HG03097 (cell line): ENCODE measurements around the gene LMLN.
A peak's percentile ranks its signal among the peaks of the same experiment; 100 is the strongest.
"Not testable (repeated sequence)": the region's sequence is repeated elsewhere in the genome, so short reads cannot be mapped to it uniquely, and the experiment has no call there.

Source experiments
- ATAC-seq: cut with Tn5 transposase; IDR thresholded peaks from one replicate; pipeline ENCODE4 v1.9.1; 2021; ENCODE audit not compliant: unreplicated experiment, low FRiP score

The LMLN gene

DNA sequence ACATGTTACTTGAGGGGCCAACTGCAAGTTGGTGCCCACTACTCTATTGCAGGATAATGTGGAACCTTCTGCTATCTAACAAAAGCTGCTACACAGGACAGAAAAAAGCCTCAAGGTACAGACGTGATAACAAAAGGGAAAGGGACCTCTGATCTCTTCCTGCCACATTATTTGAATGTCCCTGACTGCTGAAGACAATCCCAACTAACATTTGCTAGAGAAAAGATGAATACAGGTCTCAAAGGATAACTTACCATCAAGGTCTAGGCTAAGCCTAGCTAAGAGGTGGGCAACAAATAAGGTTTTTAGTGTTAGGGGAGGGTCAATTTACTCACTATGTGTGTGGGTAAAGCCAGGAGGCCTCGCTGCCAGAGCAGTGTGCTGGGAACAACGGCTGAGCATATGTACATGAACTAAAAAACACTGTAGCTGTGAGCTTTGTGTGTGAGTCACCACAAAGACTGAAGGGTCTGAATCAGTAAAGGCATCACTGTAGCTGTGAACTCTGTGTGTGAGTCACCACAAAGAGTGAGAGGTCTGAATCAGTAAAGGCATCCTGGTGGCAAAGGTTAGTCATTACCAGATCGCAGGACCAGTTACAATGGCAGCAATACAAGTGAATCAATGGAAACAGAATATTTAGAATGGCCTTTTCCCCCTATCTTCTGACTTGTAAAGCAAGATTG, 111.7 kb downstream of the LMLN start:
- peak; percentile 54 for ATAC-seq

DNA sequence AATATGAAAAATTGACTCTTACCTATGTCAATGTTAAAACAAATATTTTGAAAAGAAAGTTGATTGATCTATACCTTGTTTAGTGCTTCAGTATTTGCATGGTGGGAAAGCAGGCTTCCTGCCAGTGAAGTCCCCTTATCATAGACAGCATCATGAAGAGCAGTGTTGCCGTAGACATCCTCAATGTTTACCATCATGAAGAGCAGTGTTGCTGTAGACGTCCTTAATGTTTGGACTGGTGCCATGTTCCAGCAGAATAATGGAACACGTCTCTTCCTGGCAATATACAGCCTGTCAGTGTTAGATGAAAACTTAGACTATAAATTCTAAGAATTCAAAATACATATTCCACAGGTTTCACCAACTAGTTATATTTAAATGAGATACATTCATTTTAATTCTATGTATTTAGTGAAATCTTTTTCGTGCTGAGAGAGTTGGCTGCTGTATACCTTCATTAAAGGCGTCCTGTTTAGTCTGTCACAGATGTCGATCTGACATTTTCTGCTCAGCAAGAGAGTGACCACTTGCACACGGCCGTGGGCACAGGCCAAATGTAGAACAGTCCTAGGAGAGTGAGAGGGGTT, 116.8 kb downstream of the LMLN start:
- ATAC-seq: no peak

DNA sequence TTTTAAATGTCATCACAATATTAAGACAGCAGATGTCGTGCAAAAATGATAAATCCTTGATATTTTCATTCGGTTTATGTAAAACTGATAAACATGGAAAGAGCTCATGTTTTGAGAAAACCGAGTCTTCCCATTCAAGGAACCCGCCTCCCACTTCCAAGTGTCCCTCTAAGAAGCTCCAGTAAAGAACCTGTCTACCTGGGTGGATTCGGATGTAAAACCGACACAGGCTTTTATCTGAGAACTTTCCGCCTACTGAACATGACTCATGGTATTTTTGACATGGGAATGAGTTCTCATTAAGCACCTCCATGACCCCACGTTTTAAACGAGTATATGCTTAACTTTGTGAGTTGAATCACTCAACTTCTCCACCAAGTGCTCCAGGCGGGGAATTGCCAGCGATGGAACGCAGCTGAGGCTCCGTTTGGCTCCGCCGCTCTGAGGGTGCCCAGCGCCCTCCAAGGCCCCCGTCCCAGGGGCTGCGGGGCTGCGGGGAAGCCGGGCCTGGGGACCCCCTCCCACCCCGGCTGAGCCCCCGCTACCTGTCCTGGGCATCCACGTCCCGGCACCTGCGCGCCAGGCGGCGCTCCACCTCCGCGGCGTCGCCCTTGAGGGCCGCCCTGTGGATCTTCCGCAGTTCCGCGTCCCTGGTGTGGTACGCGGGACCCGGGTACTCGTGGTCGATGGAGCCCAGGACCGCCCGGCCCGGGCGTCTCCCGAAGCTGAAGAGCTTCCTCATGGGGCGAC, 119.9 kb downstream of the LMLN start:
- no peak for ATAC-seq

DNA sequence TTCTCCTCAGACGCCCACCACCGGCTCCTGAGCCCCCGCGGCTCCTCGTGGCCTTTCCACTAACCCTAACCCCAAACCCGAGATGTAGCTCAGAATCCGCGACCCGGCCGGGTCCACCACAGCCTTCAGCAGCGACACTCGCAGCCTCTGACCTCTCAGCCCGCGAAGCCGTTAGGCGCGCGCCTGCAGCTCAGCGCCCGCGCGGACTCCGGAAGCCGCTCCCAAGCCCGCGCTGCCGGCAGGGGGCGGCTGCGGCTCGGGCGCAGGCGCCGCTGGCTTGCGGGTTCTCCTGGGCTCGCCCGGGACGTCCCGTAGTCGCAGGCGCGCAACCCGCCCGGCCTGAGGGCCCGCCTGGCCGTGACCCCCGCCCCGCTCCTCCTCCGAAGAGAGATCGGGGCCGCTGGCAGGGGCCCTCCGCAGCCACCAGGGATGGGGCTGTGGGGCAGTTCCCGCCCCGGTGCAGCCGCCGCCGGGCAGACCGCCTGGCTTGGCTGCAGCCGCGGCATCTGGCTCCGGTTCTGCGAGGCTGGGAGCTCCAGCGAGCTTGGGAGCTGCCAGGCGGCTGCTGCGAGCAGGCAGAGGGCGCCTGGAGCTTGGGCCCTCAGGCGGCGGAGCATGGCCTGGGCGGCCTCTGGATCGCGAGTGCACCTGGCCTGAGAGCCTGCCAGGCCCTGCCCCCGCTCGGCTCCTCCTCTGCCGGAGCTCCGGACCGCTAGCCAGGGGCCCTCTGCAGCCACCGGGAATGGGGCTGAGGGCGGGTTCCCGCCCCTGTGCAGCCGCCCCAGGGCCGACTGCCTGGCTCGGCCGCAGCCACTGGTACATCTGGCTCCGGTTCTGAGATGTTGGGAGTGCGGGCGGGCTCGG, 120.7 kb downstream of the LMLN start:
- ATAC-seq: peak; percentile 65

DNA sequence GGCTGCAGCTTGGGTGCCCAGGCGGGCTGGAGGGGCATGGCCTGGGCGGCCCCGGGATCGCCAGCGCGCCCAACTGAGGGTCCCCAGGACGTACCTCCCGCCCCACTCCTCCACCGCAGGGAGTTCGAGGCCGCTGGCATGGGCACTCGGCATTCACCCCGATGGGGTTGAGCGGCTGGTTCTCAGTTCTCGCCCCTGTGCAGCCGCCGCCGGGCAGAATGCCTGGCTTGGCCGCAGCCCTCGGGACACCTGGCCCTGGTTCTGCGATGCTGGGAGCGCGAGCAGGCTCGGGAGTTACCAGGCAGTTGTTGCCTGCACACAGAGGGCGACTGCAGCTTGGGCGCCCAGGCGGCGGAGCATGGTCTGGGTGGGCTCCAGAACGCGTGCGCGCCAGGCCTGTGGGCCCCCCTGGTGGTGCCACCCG, 121.4 kb downstream of the LMLN start:
- no peak for ATAC-seq

DNA sequence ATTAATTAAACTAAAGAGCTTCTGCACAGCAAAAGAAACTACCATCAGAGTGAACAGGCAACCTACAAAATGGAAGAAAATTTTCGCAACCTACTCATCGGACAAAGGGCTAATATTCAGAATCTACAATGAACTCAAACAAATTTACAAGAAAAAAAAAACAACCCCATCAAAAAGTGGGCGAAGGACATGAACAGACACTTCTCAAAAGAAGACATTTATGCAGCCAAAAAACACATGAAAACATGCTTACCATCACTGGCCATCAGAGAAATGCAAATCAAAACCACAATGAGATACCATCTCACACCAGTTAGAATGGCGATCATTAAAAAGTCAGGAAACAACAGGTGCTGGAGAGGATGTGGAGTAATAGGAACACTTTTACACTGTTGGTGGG, 122.2 kb downstream of the LMLN start:
- ATAC-seq: not testable (repeated sequence)

DNA sequence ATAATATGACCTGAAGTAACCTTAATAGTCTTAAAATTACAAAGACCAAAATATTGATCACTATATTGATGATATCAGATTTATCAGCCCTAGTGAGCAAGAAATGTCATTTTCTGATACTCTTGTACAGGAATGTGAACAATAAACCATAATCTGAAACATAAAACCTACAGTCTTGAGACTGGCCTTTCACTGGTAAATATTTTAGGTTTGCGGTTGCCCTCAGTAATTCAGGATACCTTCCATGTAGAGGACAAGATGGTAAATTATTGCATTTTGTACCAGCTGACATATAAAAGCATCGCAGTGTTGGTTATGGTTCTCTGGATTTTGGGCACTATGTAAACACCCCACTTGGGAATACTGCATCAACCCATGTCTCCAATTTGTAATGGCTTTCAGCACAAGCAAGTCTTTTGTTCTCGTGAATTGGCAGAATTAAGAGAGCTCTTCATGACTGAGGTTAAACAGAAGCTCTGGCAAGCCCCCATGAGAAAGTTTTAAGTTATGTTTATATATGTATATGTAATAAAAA, 128.5 kb downstream of the LMLN start:
- ATAC-seq: no peak

DNA sequence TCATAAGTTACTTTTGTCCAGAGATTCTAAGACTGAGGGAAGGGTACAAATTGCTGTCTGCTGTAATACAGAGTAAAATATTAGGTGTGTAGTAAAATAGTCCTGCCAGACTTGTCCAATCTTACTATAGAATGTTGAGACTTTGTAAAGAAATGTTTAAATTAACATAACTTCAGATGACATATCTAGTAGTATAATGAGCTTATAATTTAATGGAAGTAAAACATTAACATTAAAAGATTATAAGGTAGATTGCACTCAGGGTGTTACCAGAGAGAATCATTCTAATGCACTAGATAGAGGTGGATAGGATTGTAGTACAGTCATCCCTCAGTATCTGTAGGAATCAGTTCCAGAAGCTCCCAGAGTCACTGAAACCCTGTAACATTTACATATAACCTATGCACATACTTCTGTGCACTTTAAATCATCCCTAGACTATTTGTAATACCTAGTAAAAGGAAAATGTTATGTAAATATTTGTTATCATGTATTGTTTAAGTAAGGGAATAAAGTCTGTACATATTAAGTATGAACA, 130.8 kb downstream of the LMLN start:
- no peak for ATAC-seq

DNA sequence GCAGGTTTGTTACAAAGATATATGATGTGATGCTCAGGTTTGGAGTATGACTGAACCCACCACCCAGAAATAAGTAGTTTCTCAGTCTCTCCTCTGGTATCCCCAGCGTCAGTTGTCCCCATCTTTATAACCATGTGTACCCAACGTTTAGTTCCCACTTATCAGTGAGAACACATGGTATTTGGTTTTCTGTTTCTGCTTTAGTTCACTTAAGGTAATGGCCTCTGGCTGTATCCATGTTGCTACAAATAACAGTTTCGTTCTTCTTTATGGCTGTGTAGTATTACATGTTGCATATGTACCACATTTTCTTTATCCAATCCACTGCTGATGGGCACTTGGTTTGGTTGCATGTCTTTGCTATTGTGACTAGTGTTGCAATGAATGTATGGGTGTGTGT, 132.3 kb downstream of the LMLN start:
- no peak for ATAC-seq

DNA sequence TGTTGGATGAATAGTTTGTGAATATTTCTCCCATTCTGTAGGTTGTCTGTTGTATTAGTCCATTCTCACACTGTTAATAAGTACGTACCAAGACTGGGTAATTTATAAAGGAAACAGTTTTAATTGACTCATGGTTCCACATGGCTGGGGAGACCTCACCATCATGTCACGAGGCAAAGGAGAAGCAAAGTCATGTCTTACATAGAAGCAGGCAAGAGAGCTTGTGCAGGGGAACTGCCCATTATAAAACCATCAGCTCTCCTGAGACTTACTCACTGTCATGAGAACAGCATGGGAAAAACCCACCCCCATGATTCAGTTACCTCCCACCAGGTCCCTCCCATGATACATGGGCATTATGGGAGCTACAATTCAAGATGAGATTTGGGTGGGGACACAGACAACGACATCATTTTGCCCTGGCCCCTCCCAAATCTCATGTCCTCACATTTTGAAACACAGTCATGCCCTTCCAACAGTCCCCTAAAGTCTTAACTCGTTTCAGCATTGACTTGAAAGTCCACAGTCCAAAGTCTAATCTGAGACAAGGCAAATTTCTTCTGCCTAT, 133.2 kb downstream of the LMLN start:
- ATAC-seq: no peak
